HCT116 (cell line): ENCODE measurements around the gene FLNB. TPM values are rescaled to one million over a fixed set of nuclear protein-coding genes. Genes with fewer than 3 reads are reported as not detected.

ENCODE experiments used
- ATAC-seq: fragments of 200-7000 bp; cut with Tn5 transposase; 2 replicates; pipeline ENCODE4 v1.9.1; 2020; ENCODE audit warnings: mild to moderate bottlenecking, moderate library complexity
- BruUV-seq: library from RNA; stranded (reverse); fragments of 400-500 nt; replicated peaks from 2 replicates; lab custom pipeline; 2021; lab: Mats Ljungman, UMichigan
- CTCF ChIA-PET: fragments of 300-600 bp; sonication (Branson Sonifier 250); formaldehyde crosslinking; loops from one replicate; lab custom pipeline; 2021; ENCODE audit warnings: antibody characterized with exemption; lab: Charles Lee
- POLR2A ChIA-PET: fragments of 300-600, 350-600 bp; sonication (Branson Sonifier 250); formaldehyde crosslinking; loops from one replicate; lab custom pipeline; 2021; ENCODE audit warnings: antibody characterized with exemption; lab: Charles Lee
- RAD21 ChIA-PET, 2 experiments: fragments of 300-600 bp; sonication (Branson Sonifier 250); formaldehyde crosslinking; loops; one replicate each; lab custom pipeline; 2023; ENCODE audit warnings: low total read pairs in 2 of 2; ENCODE audit not compliant: uncharacterized antibody in 2 of 2, unreplicated experiment in 2 of 2, low non-redundant PET in 1 of 2; lab: Charles Lee
- DNase-seq: peaks from one replicate; pipeline ENCODE4 v3.0.0-alpha.2; 2010; ENCODE audit warnings: low read depth, low spot score
- H2AFZ ChIP-seq: fragments of 200-600 bp; shearing (Covaris generic), sonication (generic); 2 replicates; pipeline ENCODE4 v1.6.1; 2017; ENCODE audit warnings: low read depth, mixed run types, mixed read lengths, antibody characterized with exemption, low read length; ENCODE audit not compliant: poor library complexity, severe bottlenecking
- H3K27ac ChIP-seq: 2 replicates; pipeline ENCODE4 v1.5.1; 2012; ENCODE audit warnings: low read depth, low read length
- H3K27me3 ChIP-seq: fragments of 200-600 bp; sonication (generic); 2 replicates; pipeline ENCODE4 v1.6.1; 2016; ENCODE audit warnings: mixed run types, low read length, mixed read lengths; ENCODE audit not compliant: insufficient read depth
- H3K36me3 ChIP-seq, 2 experiments: fragments of 200-500 bp in 1 of 2; fragments of 200-600 bp in 1 of 2; sonication (Bioruptor generic) in 1 of 2; sonication (generic) in 1 of 2; 2 replicates each; pipeline versions ENCODE4 v1.5.1 to v1.6.1; 2014 to 2016; ENCODE audit warnings: low read length in 2 of 2, inconsistent platforms in 1 of 2, mixed read lengths in 1 of 2, mixed run types in 1 of 2; ENCODE audit not compliant: insufficient read depth in 2 of 2, control insufficient read depth in 1 of 2
- H3K4me1 ChIP-seq, 2 experiments: fragments of 200-600 bp in 1 of 2; sonication (generic) in 1 of 2; 2 replicates each; pipeline versions ENCODE4 v1.5.1 to v1.6.1; 2012 to 2017; ENCODE audit warnings: low read length in 2 of 2, inconsistent platforms in 1 of 2, mild to moderate bottlenecking in 1 of 2, mixed read lengths in 1 of 2, mixed run types in 1 of 2, moderate library complexity in 1 of 2; ENCODE audit not compliant: insufficient read depth in 2 of 2, control insufficient read depth in 1 of 2
- H3K4me2 ChIP-seq: fragments of 200-600 bp; sonication (generic); 2 replicates; pipeline ENCODE4 v1.6.1; 2017; ENCODE audit warnings: mixed run types, low read length, mixed read lengths
- H3K4me3 ChIP-seq, 2 experiments: fragments of 200-600 bp in 1 of 2; sonication (generic) in 1 of 2; replicated peaks in 1 of 2; 2 replicates each; pipeline ENCODE4 v1.5.1; 2011 to 2016; ENCODE audit warnings: low read length in 2 of 2, control low read depth in 1 of 2, low read depth in 1 of 2, mild to moderate bottlenecking in 1 of 2, mixed read lengths in 1 of 2, mixed run types in 1 of 2
- H3K79me2 ChIP-seq: fragments of 200-600 bp; sonication (generic); 2 replicates; pipeline ENCODE4 v1.6.1; 2017; ENCODE audit warnings: mild to moderate bottlenecking, mixed run types, low read length, moderate library complexity, mixed read lengths; ENCODE audit not compliant: insufficient read depth
- H3K9ac ChIP-seq: fragments of 200-600 bp; sonication (generic); 2 replicates; pipeline ENCODE4 v1.6.1; 2016; ENCODE audit warnings: low read length, mixed read lengths
- H3K9me2 ChIP-seq: fragments of 200-600 bp; sonication (generic), shearing (Covaris generic); 2 replicates; pipeline ENCODE4 v1.6.1; 2017; ENCODE audit warnings: mixed run types, mild to moderate bottlenecking, moderate library complexity; ENCODE audit not compliant: insufficient read depth
- H3K9me3 ChIP-seq, 2 experiments: fragments of 200-500 bp in 1 of 2; fragments of 200-600 bp in 1 of 2; sonication (Bioruptor generic) in 1 of 2; sonication (generic) in 1 of 2; 2 replicates each; pipeline ENCODE4 v1.6.1; 2014 to 2017; ENCODE audit warnings: low read length in 2 of 2, mixed read lengths in 2 of 2, inconsistent platforms in 1 of 2, low read depth in 1 of 2, mild to moderate bottlenecking in 1 of 2, mixed run types in 1 of 2, moderate library complexity in 1 of 2; ENCODE audit not compliant: control insufficient read depth in 1 of 2, insufficient read depth in 1 of 2
- H4K20me1 ChIP-seq: fragments of 200-600 bp; sonication (generic), shearing (Covaris generic); 2 replicates; pipeline ENCODE4 v1.6.1; 2017; ENCODE audit warnings: mixed run types, mild to moderate bottlenecking, moderate library complexity; ENCODE audit not compliant: insufficient read depth
- EZH2phosphoT487 ChIP-seq: fragments of 200-600 bp; IDR thresholded peaks from 2 replicates; pipeline ENCODE4 v1.6.1; 2018; ENCODE audit warnings: antibody characterized with exemption, borderline replicate concordance
- FOSL1 ChIP-seq: IDR thresholded peaks from 2 replicates; pipeline ENCODE4 v1.6.1; 2012; ENCODE audit warnings: low read depth
- TCF7L2 ChIP-seq: IDR thresholded peaks from 2 replicates; pipeline ENCODE4 v1.7.0; 2011; ENCODE audit warnings: borderline replicate concordance, inconsistent platforms; ENCODE audit not compliant: insufficient read depth, insufficient read length; ENCODE audit errors: extremely low read depth
- intact Hi-C: fragments of 100-400 bp; cut with micrococcal nuclease; formaldehyde crosslinking; loops from 2 replicates; pipeline ENCODE4 v1.10.0; 2022
- total RNA-seq: library from RNA; stranded (reverse); gene quantifications from one replicate; pipeline ENCODE4 v1.2.1, GENCODE V29; 2021; ENCODE audit not compliant: unreplicated experiment

FLNB gene
- total RNA-seq, 1 experiment from 2014 or later, result 116 TPM

GRCh38 chr3:58191361-58191991 is 183.3 kb downstream of the FLNB start:
- no peak for ATAC-seq
- RAD21 ChIA-PET, result no interaction called here
- Histone ChIP-seq H3K9me3 (no peaks in the 10 kb centered on the region), H3K9ac (no peak overlapping the region), H3K27ac (no peak overlapping the region), H2AFZ (no peak overlapping the region), H3K9me2 (no peaks in the 10 kb centered on the region), H3K4me1 (peaks cover 2 to 11% of the 10 kb centered on the region in 2 experiments; a peak in 3 of 4 replicates), H4K20me1 (no peaks in the 10 kb centered on the region), H3K27me3 (no peaks in the 10 kb centered on the region), H3K79me2 (no peaks in the 10 kb centered on the region), H3K4me2 (no peak overlapping the region), H3K36me3 (no peaks in the 10 kb centered on the region)
- intact Hi-C loops, result no loop called here
- POLR2A ChIA-PET, result no interaction called here
- BruUV-seq, result no TSS peak
- TF ChIP-seq FOSL1, result no peak
- TF ChIP-seq TCF7L2, result no peak
- TF ChIP-seq, all 23 proteins: peak for 0
- CTCF ChIA-PET, result interaction anchor here (1.2 to 1.7 kb wide), 2 partner anchors 26 to 115 kb away, joined by 4 to 6 read pairs; partner anchors contain the start of genes HTD2 and RPP14
- no peak for DNase-seq
- H3K4me3 ChIP-seq, result no peak overlapping the region

DNA sequence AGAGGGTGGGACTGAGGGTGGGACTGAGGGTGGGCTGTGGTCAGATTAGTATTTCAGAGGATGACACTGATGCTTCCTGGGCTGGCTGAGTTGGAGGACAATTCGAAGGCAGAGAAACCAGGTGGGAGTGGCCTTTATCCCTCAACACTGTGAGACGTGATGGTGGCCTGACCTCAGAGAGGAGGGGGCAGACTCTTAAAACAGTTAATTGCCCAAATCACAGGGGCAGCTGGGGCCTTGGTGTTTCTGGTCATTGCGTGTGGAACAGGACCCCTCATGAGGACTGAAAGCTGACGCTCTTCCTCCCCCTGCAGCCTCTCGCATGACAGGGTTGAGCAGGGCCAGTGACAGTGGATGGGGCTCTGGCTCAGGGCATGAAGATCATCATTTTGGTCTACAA is 183.8 kb downstream of the FLNB start:
- ChIA-PET CTCF (no interaction called here), RAD21 (no interaction called here), POLR2A (no interaction called here)
- H3K36me3 ChIP-seq, result no peaks in the 10 kb centered on the region
- H3K27me3 ChIP-seq, result no peaks in the 10 kb centered on the region
- H3K4me2 ChIP-seq, result no peak overlapping the region
- no peaks in the 10 kb centered on the region for H3K79me2 ChIP-seq
- H3K9ac ChIP-seq, result no peak overlapping the region
- TF ChIP-seq EZH2phosphoT487, result no peak
- no peak for DNase-seq
- H2AFZ ChIP-seq, result no peak overlapping the region
- no peak overlapping the region for H3K4me3 ChIP-seq
- H4K20me1 ChIP-seq, result no peaks in the 10 kb centered on the region
- H3K9me3 ChIP-seq, result no peaks in the 10 kb centered on the region
- H3K9me2 ChIP-seq, result no peaks in the 10 kb centered on the region
- ATAC-seq, result no peak
- BruUV-seq, result no TSS peak
- no peak overlapping the region for H3K27ac ChIP-seq
- H3K4me1 ChIP-seq, result peaks cover 2 to 11% of the 10 kb centered on the region in 2 experiments; a peak in 3 of 4 replicates
- intact Hi-C loops, result no loop called here
